Karpas-422 (cell line): ENCODE results near the gene TNFRSF12A. TPM values are rescaled to one million over a fixed set of nuclear protein-coding genes. Genes with fewer than 3 reads are reported as not detected.

Source experiments
- DNase-seq: peaks from one replicate; pipeline ENCODE4 v3.0.0-alpha.2; 2015
- H2AFZ ChIP-seq: fragments of 200-600 bp; sonication (generic); 2 replicates; pipeline ENCODE4 v1.6.1; 2014; ENCODE audit warnings: antibody characterized with exemption, low read length, mixed read lengths
- H3K27ac ChIP-seq: fragments of 200-600 bp; sonication (generic); 2 replicates; pipeline ENCODE4 v1.5.1; 2014; ENCODE audit warnings: mild to moderate bottlenecking, low read length, moderate library complexity
- H3K27me3 ChIP-seq: fragments of 200-600 bp; sonication (generic); 2 replicates; pipeline ENCODE4 v1.6.1; 2014; ENCODE audit warnings: low read length, mixed read lengths
- H3K36me3 ChIP-seq: fragments of 200-600 bp; sonication (generic); 2 replicates; pipeline ENCODE4 v1.6.1; 2014; ENCODE audit warnings: low read length, mixed read lengths; ENCODE audit not compliant: insufficient read depth
- H3K4me1 ChIP-seq: fragments of 200-600 bp; sonication (generic); 2 replicates; pipeline ENCODE4 v1.6.1; 2014; ENCODE audit warnings: mild to moderate bottlenecking, low read length, mixed read lengths
- H3K4me2 ChIP-seq: fragments of 200-600 bp; sonication (generic); 2 replicates; pipeline ENCODE4 v1.6.1; 2014; ENCODE audit warnings: low read length, low read depth, mild to moderate bottlenecking; ENCODE audit not compliant: poor library complexity, severe bottlenecking
- H3K4me3 ChIP-seq: fragments of 200-600 bp; sonication (generic); 2 replicates; pipeline ENCODE4 v1.5.1; 2014; ENCODE audit warnings: mild to moderate bottlenecking, antibody characterized with exemption, low read length, mixed read lengths
- H3K79me2 ChIP-seq: fragments of 200-600 bp; sonication (generic); 2 replicates; pipeline ENCODE4 v1.6.1; 2014; ENCODE audit warnings: mild to moderate bottlenecking, low read length, mixed read lengths
- H3K9ac ChIP-seq: fragments of 200-600 bp; sonication (generic); 2 replicates; pipeline ENCODE4 v1.6.0; 2014; ENCODE audit warnings: low read length
- H3K9me2 ChIP-seq: fragments of 200-600 bp; sonication (generic), shearing (Covaris generic); replicated peaks from 2 replicates; pipeline ENCODE4 v1.6.0; 2014; ENCODE audit warnings: mild to moderate bottlenecking, low read length, moderate library complexity; ENCODE audit not compliant: insufficient read depth
- H3K9me3 ChIP-seq: fragments of 300-700, 200-600 bp; sonication (generic); 2 replicates; pipeline ENCODE4 v1.6.1; 2014; ENCODE audit warnings: low read length, mixed read lengths
- H4K20me1 ChIP-seq: fragments of 200-600 bp; sonication (generic); 2 replicates; pipeline ENCODE4 v1.6.1; 2014; ENCODE audit warnings: mild to moderate bottlenecking, antibody characterized with exemption, low read length, low read depth; ENCODE audit not compliant: insufficient read depth
- total RNA-seq: library from RNA; depleted of rRNA; stranded (reverse); fragments of >200 nt; shearing (Covaris generic); gene quantifications from 2 replicates; pipeline ENCODE4 v1.2.3, GENCODE V29; 2014; ENCODE audit warnings: low replicate concordance

Gene TNFRSF12A
- total RNA-seq, 1 experiment from 2014 or later = 9.4 TPM

- Histone ChIP-seq H3K4me2 (no peak overlapping the region), H3K9me2 (no peaks in the 10 kb centered on the region), H2AFZ (no peak overlapping the region), H3K4me3 (no peak overlapping the region), H3K79me2 (no peaks in the 10 kb centered on the region), H3K4me1 (no peaks in the 10 kb centered on the region), H3K9me3 (no peaks in the 10 kb centered on the region), H3K9ac (no peak overlapping the region), H4K20me1 (no peaks in the 10 kb centered on the region), H3K36me3 (no peaks in the 10 kb centered on the region), H3K27ac (no peak overlapping the region), H3K27me3 (no peaks in the 10 kb centered on the region)
- DNase-seq = no peak
Observed at GRCh38 chr16:3010510-3010909, 9.7 kb upstream of the TNFRSF12A start.

DNA sequence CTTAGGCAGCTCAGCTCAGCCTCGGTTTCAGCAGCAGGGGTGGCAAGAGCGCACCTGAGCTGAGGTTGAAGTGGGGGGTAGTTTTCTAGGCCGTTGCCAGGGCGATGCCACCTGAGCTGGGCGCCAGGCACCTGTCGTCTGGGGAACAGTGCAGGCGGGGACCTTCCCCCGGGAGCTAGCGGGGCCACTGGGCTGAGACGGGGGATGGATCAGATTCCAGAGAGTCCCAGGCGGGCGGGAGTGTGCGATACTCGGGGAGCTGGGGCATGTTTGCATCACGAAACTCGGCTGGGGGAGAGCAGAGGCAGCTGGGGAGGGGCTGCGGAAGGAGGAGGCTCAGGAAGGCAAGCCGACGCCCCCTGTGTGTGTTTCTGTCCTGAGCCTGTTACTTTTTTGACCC is 7.9 kb upstream of the TNFRSF12A start:
- no peak overlapping the region for H2AFZ ChIP-seq
- H3K27me3 ChIP-seq = no peaks in the 10 kb centered on the region
- H3K27ac ChIP-seq = no peak overlapping the region
- H3K9me2 ChIP-seq = no peaks in the 10 kb centered on the region
- DNase-seq = no peak
- no peaks in the 10 kb centered on the region for H3K4me1 ChIP-seq
- no peak overlapping the region for H3K4me3 ChIP-seq
- no peaks in the 10 kb centered on the region for H3K9me3 ChIP-seq
- H4K20me1 ChIP-seq = no peaks in the 10 kb centered on the region
- no peaks in the 10 kb centered on the region for H3K36me3 ChIP-seq
- no peak overlapping the region for H3K9ac ChIP-seq
- H3K79me2 ChIP-seq = no peaks in the 10 kb centered on the region
- no peak overlapping the region for H3K4me2 ChIP-seq

- Histone ChIP-seq H3K27me3 (no peaks in the 10 kb centered on the region), H2AFZ (no peak within 1 kb of the TSS), H3K9me2 (no peaks in the 10 kb centered on the region), H3K4me1 (no peaks in the 10 kb centered on the region), H3K27ac (no peak within 1 kb of the TSS), H3K9me3 (no peaks in the 10 kb centered on the region), H4K20me1 (no peaks in the 10 kb centered on the region), H3K79me2 (no peaks in the 10 kb centered on the region), H3K4me3 (no peak within 1 kb of the TSS), H3K36me3 (no peaks in the 10 kb centered on the region), H3K9ac (no peak within 1 kb of the TSS), H3K4me2 (no peak within 1 kb of the TSS)
- no peak for DNase-seq
Observed at GRCh38 chr16:3012828-3013420, 7.2 kb upstream of the TNFRSF12A start, which contains the start of gene CLDN9. Gene CLDN9 (plus strand): TSS chr16:3012923. CDS start chr16:3013363, 440 bp downstream.

DNA sequence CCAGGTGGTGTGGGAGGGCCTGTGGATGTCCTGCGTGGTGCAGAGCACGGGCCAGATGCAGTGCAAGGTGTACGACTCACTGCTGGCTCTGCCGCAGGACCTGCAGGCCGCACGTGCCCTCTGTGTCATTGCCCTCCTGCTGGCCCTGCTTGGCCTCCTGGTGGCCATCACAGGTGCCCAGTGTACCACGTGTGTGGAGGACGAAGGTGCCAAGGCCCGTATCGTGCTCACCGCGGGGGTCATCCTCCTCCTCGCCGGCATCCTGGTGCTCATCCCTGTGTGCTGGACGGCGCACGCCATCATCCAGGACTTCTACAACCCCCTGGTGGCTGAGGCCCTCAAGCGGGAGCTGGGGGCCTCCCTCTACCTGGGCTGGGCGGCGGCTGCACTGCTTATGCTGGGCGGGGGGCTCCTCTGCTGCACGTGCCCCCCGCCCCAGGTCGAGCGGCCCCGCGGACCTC is 6.6 kb upstream of the TNFRSF12A start:
- Histone ChIP-seq H3K27me3 (no peaks in the 10 kb centered on the region), H3K4me3 (no peak overlapping the region), H3K27ac (no peak overlapping the region), H3K9ac (no peak overlapping the region), H3K36me3 (no peaks in the 10 kb centered on the region), H2AFZ (no peak overlapping the region), H3K79me2 (no peaks in the 10 kb centered on the region), H3K4me1 (no peaks in the 10 kb centered on the region), H4K20me1 (no peaks in the 10 kb centered on the region), H3K9me3 (no peaks in the 10 kb centered on the region), H3K9me2 (no peaks in the 10 kb centered on the region), H3K4me2 (no peak overlapping the region)
- no peak for DNase-seq

- no peak for DNase-seq
- Histone ChIP-seq H3K79me2 (no peaks in the 10 kb centered on the region), H3K4me2 (no peak overlapping the region), H3K27me3 (no peaks in the 10 kb centered on the region), H3K36me3 (no peaks in the 10 kb centered on the region), H4K20me1 (no peaks in the 10 kb centered on the region), H3K9me3 (no peaks in the 10 kb centered on the region), H2AFZ (no peak overlapping the region), H3K4me1 (no peaks in the 10 kb centered on the region), H3K4me3 (no peak overlapping the region), H3K27ac (no peak overlapping the region), H3K9me2 (no peaks in the 10 kb centered on the region), H3K9ac (no peak overlapping the region)
Observed at GRCh38 chr16:3013998-3014690, 6.0 kb upstream of the TNFRSF12A start.

DNA sequence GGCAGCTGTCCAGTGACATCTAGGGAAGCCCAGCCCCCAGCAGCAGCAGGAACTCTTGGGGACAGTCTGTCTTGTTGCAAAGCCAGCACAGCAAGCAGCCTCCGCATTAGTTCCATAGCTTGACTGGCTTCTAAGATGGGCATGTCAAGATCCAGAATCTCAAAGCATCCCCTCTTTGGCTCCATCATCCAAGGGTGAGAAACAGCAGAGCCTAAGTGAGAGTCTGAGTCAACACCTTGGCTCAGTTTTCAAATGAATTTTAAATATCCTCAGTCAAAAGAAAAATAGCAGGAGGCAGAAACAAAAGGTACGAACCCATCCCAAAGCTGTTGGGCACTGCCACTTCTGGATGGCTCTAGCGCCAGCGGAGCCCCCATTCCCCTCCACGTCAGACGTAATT is 5.2 kb upstream of the TNFRSF12A start:
- Histone ChIP-seq H3K4me1 (peaks cover 2% of the 10 kb centered on the region), H3K9ac (no peak overlapping the region), H2AFZ (no peak overlapping the region), H3K79me2 (no peaks in the 10 kb centered on the region), H3K27ac (no peak overlapping the region), H4K20me1 (no peaks in the 10 kb centered on the region), H3K9me3 (no peaks in the 10 kb centered on the region), H3K4me2 (no peak overlapping the region), H3K4me3 (no peak overlapping the region), H3K9me2 (no peaks in the 10 kb centered on the region), H3K36me3 (no peaks in the 10 kb centered on the region), H3K27me3 (no peaks in the 10 kb centered on the region)
- DNase-seq = no peak

DNA sequence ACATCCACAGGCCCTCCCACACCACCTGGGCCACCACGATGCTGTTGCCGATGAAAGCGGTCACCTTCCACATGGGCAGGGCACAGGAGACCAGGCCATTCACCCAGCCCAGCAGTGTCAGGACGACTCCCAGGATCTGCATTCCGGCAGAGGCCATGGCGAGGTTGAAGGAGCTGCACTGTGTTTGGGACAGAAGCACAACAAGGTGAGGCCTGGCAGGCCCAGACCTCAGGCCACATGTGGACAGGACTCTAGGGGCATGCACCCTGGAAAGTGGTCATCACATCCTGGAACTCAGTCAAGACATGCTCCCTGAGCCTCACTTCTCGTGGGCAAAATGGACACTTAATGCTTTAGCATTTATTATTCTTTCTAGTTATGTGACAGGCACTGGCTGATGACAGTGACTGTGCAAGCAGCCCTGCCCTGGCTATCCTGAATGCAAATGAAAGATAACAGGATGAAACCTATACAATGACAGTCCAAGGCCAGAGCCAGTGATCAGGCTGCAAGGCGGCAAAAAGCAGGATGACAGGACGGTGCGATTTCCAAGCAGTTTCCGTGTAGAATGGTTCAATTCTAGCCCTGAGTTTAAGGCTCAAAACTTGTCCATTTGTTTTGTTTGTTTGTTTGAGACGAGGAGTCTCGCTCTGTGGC is 4.2 kb upstream of the TNFRSF12A start:
- Histone ChIP-seq H3K4me2 (no peak overlapping the region), H3K9ac (no peak overlapping the region), H3K9me3 (no peaks in the 10 kb centered on the region), H3K36me3 (no peaks in the 10 kb centered on the region), H3K4me3 (no peak overlapping the region), H3K9me2 (no peaks in the 10 kb centered on the region), H4K20me1 (no peaks in the 10 kb centered on the region), H3K79me2 (no peaks in the 10 kb centered on the region), H2AFZ (no peak overlapping the region), H3K4me1 (peaks cover 10% of the 10 kb centered on the region), H3K27ac (no peak overlapping the region), H3K27me3 (no peaks in the 10 kb centered on the region)
- DNase-seq = no peak

DNA sequence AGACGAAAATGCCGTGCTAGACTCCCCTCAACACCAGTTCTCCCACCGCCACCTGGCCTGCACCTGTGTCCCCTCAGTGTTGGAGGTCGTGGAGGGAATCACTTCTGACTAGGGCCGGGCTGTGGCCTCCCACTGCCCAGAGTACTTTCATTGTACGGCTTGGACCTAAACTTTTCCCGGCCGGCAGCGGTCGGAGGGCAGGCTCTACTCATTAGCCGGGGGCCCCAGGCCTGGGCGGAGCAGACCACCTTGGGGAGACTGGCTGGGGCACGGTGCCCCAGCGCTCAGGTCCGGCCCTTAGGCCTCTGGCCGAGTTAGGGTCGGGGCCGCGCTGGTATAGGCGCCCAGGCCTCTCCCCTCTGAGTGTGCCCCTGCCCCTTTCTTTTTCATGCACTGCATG is 2.8 kb upstream of the TNFRSF12A start:
- Histone ChIP-seq H3K4me3 (no peak overlapping the region), H3K4me2 (no peak overlapping the region), H2AFZ (no peak overlapping the region), H3K27ac (no peak overlapping the region), H3K9me3 (no peaks in the 10 kb centered on the region), H3K9ac (no peak overlapping the region), H3K27me3 (no peaks in the 10 kb centered on the region), H3K79me2 (no peaks in the 10 kb centered on the region), H3K9me2 (no peaks in the 10 kb centered on the region), H4K20me1 (no peaks in the 10 kb centered on the region), H3K4me1 (peaks cover 22% of the 10 kb centered on the region), H3K36me3 (no peaks in the 10 kb centered on the region)
- no peak for DNase-seq
